Activated naive CD4-positive, alpha-beta T cell treated with anti-CD3 and anti-CD28 coated beads, Interleukin-2, amount 50 U/mL, for 24 hours (primary cell): ENCODE results near the gene MEPCE.

Experiments used
- H3K27ac Mint-ChIP-seq: one replicate; pipeline ENCODE4 v1.8.0; 2021; ENCODE audit warnings: mild to moderate bottlenecking, mixed read lengths
- H3K27me3 Mint-ChIP-seq: one replicate; pipeline ENCODE4 v1.8.0; 2021; ENCODE audit warnings: mixed read lengths
- H3K36me3 Mint-ChIP-seq: one replicate; pipeline ENCODE4 v1.8.0; 2021; ENCODE audit warnings: mixed read lengths
- H3K4me1 Mint-ChIP-seq: one replicate; pipeline ENCODE4 v1.8.0; 2021; ENCODE audit warnings: mixed read lengths
- H3K4me3 Mint-ChIP-seq: one replicate; pipeline ENCODE4 v1.8.0; 2021; ENCODE audit warnings: mild to moderate bottlenecking, mixed read lengths
- H3K9me3 Mint-ChIP-seq: one replicate; pipeline ENCODE4 v1.8.0; 2021; ENCODE audit warnings: mixed read lengths

MEPCE gene

DNA sequence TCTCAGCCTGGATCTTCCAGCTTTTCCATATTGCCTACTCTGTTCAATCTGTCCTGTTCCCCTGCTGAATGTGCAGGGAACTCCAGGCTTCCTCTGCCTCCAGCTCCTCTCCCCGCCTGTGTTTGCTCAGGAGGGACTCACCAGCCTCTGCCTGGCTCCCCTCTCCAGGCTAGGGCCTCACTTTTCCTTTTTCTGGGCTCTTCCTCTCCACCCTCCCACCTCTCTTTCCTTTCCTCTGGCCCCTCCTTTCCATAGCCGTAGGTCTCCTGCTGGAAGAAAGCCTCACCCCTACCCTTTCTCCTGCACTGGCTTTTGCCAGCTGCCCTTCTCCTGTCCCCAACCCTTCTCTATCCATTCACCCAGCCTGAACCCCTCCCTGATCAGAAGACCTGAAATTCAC lies 31.4 kb upstream of the MEPCE start:
- Mint-ChIP-seq H3K9me3 (no peaks in the 10 kb centered on the region), H3K27me3 (no peaks in the 10 kb centered on the region), H3K4me3 (peak overlapping the region; percentile 40), H3K36me3 (peaks cover 10% of the 10 kb centered on the region), H3K4me1 (peaks cover 27% of the 10 kb centered on the region), H3K27ac (peak overlapping the region; percentile 3)

DNA sequence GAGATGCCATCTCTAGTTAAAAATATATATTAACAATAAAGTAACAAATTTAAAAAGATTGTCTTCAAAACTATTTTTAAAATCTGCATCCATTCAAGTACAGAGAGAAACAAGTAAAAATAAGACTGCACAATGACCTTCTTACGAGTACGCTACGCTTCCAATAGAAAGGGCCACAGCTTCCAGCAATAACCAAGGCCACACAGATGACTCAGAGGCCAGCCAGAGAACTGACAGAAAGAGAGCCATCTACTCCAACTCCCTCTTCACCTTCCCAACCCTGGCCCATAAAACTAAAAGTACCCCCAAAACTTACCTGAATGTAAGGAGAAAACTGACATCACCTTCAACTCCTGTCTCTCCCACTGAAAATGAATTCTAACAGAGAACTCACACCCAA lies 29.6 kb upstream of the MEPCE start:
- Mint-ChIP-seq H3K9me3 (no peaks in the 10 kb centered on the region), H3K27me3 (no peaks in the 10 kb centered on the region), H3K4me1 (peaks cover 27% of the 10 kb centered on the region), H3K4me3 (no peak overlapping the region), H3K27ac (no peak overlapping the region), H3K36me3 (peaks cover 13% of the 10 kb centered on the region)

- Mint-ChIP-seq H3K4me3 (no peak overlapping the region), H3K27me3 (no peaks in the 10 kb centered on the region), H3K9me3 (no peaks in the 10 kb centered on the region), H3K4me1 (peaks cover 23% of the 10 kb centered on the region), H3K27ac (no peak overlapping the region), H3K36me3 (peaks cover 13% of the 10 kb centered on the region)
Measured at GRCh38 chr7:100400656-100401055, 29.0 kb upstream of the MEPCE start.

- Mint-ChIP-seq H3K27ac (no peak overlapping the region), H3K4me1 (peaks cover 17% of the 10 kb centered on the region), H3K27me3 (no peaks in the 10 kb centered on the region), H3K36me3 (peaks cover 13% of the 10 kb centered on the region), H3K9me3 (no peaks in the 10 kb centered on the region), H3K4me3 (no peak overlapping the region)
Measured at GRCh38 chr7:100401811-100402210, 27.8 kb upstream of the MEPCE start.

GRCh38 chr7:100402241-100402640 lies 27.4 kb upstream of the MEPCE start:
- Mint-ChIP-seq H3K4me1 (peaks cover 16% of the 10 kb centered on the region), H3K4me3 (no peak overlapping the region)

DNA sequence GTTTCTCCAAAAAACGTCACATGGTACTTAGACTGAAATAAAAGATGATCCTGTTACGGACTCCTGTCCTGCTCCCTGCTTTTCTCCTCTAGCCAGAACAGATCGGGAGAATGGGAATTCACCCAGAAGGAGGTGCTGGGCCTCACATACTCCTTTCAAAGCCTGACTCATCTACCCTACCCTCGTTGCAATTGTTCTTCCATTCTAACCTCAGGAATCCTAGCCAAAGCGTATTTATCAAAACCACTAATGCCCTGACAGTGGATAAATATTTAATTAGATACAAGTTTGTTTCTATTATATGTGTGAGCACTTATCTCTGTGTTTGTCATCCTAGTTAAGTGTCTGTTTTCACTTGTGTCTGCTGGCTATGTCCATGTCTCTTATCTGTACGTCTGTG lies 22.9 kb upstream of the MEPCE start:
- Mint-ChIP-seq H3K9me3 (no peaks in the 10 kb centered on the region), H3K4me1 (peaks cover 3% of the 10 kb centered on the region), H3K27me3 (no peaks in the 10 kb centered on the region), H3K36me3 (peaks cover 7% of the 10 kb centered on the region), H3K27ac (no peak overlapping the region), H3K4me3 (no peak overlapping the region)

More at GRCh38 chr7:100402241-100402640, 27.4 kb upstream of the MEPCE start:
- no peaks in the 10 kb centered on the region for H3K9me3 Mint-ChIP-seq
- H3K27me3 Mint-ChIP-seq: no peaks in the 10 kb centered on the region
- H3K36me3 Mint-ChIP-seq: peaks cover 13% of the 10 kb centered on the region
- H3K27ac Mint-ChIP-seq: no peak overlapping the region

DNA sequence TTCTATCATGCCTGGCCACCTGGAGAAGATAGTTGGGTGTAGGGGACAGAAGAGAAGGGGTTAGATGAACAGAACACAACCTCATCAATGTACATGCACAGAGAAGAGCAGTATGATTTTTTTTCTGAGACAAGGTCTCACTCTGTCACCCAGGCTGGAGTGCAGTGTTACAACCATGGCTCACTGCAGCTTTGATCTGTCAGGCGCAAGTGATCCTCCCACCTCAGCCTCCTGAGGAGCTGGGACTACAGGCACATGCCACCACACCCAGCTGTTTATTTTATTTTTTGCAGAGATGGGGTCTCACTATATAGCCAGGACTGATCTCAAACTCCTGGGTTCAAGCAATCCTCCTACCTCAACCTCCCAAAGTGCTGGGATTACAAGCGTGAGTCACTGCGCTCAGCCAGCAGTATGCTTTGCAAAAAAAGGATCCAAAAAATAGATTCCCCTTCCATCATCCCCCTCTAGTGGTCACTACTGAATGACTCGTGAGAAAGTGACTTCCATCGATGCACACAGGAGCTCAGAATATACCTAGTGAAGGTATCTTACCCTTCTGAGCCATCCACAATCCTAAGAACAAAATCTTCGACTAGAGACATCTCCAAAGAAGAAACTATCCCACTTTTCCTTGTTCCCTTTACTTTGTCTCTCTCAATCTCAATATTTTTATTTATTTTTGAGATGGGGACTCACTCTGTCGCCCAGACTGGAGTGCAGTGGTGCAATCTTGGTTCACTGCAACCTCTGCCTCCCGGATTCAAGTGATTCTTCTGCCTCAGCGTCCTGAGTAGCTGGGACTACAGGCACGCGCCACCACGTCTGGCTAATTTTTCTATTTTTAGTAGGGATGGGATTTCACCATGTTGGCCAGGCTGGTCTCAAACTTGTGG lies 22.1 kb upstream of the MEPCE start:
- no peak overlapping the region for H3K27ac Mint-ChIP-seq
- no peaks in the 10 kb centered on the region for H3K27me3 Mint-ChIP-seq
- no peaks in the 10 kb centered on the region for H3K9me3 Mint-ChIP-seq
- H3K4me1 Mint-ChIP-seq: peaks cover 3% of the 10 kb centered on the region
- H3K36me3 Mint-ChIP-seq: peaks cover 3% of the 10 kb centered on the region
- no peak overlapping the region for H3K4me3 Mint-ChIP-seq

DNA sequence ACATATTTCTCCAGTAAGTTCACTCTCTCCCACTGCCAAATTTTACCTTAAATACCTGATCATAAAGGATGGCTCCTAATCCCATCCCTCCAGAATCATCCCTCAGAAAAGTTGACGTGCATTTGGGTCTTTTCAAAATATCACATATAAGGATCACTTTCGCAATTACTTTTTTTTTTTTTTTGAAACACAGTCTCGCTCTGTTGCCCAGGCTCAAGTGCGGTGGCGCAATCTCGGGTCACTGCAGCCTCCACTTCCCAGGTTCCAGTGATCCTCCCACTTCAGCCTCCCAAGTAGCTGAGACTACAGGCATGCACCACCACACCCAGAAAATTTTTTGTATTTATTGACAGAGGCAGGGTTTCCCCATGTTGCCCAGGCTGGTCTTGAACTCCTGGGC lies 18.5 kb upstream of the MEPCE start:
- Mint-ChIP-seq H3K4me3 (no peak overlapping the region), H3K4me1 (peaks cover 3% of the 10 kb centered on the region), H3K36me3 (peaks cover 4% of the 10 kb centered on the region), H3K27me3 (no peaks in the 10 kb centered on the region), H3K9me3 (no peaks in the 10 kb centered on the region), H3K27ac (no peak overlapping the region)

- H3K27me3 Mint-ChIP-seq: no peaks in the 10 kb centered on the region
- H3K27ac Mint-ChIP-seq: no peak overlapping the region
- no peak overlapping the region for H3K4me3 Mint-ChIP-seq
Measured at GRCh38 chr7:100413346-100413745, 16.3 kb upstream of the MEPCE start.

DNA sequence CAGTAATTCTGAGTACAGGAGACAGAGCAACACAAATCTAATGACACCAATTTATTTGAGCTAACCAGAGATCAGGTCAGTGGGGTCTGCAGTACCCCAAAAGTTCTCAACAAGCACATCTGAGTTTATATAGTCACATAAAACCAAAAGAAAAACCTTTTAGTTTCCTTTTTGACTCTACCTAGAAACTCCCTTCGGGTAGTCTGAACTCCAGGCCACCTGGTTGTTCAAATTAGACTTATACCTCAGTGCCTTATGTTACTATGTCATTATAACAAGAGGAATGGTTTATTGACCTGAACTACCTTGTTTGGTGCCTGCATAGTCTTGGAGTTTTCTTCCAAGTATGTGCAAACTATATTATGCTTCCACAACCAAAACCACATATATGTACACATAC lies 15.7 kb upstream of the MEPCE start:
- H3K27ac Mint-ChIP-seq: no peak overlapping the region
- H3K36me3 Mint-ChIP-seq: peaks cover 4% of the 10 kb centered on the region
- no peaks in the 10 kb centered on the region for H3K27me3 Mint-ChIP-seq
- H3K4me3 Mint-ChIP-seq: no peak overlapping the region
- no peaks in the 10 kb centered on the region for H3K4me1 Mint-ChIP-seq
- H3K9me3 Mint-ChIP-seq: no peaks in the 10 kb centered on the region

More at GRCh38 chr7:100413346-100413745, 16.3 kb upstream of the MEPCE start:
- Mint-ChIP-seq H3K4me1 (no peaks in the 10 kb centered on the region), H3K36me3 (peaks cover 4% of the 10 kb centered on the region), H3K9me3 (no peaks in the 10 kb centered on the region)

GRCh38 chr7:100415448-100415847 lies 14.2 kb upstream of the MEPCE start:
- Mint-ChIP-seq H3K27me3 (no peaks in the 10 kb centered on the region), H3K4me3 (no peak overlapping the region)

GRCh38 chr7:100418930-100419659 lies 10.5 kb upstream of the MEPCE start:
- peaks cover 4% of the 10 kb centered on the region for H3K36me3 Mint-ChIP-seq
- H3K4me3 Mint-ChIP-seq: no peak overlapping the region
- H3K9me3 Mint-ChIP-seq: no peaks in the 10 kb centered on the region
- H3K27ac Mint-ChIP-seq: no peak overlapping the region
- no peaks in the 10 kb centered on the region for H3K27me3 Mint-ChIP-seq
- no peaks in the 10 kb centered on the region for H3K4me1 Mint-ChIP-seq

More at GRCh38 chr7:100415448-100415847, 14.2 kb upstream of the MEPCE start:
- Mint-ChIP-seq H3K27ac (peak overlapping the region; percentile 12), H3K4me1 (no peaks in the 10 kb centered on the region), H3K9me3 (no peaks in the 10 kb centered on the region), H3K36me3 (peaks cover 4% of the 10 kb centered on the region)

GRCh38 chr7:100419660-100420226 lies 9.9 kb upstream of the MEPCE start:
- Mint-ChIP-seq H3K27me3 (no peaks in the 10 kb centered on the region), H3K4me1 (no peaks in the 10 kb centered on the region), H3K9me3 (no peaks in the 10 kb centered on the region), H3K27ac (no peak overlapping the region), H3K36me3 (peaks cover 4% of the 10 kb centered on the region), H3K4me3 (no peak overlapping the region)

DNA sequence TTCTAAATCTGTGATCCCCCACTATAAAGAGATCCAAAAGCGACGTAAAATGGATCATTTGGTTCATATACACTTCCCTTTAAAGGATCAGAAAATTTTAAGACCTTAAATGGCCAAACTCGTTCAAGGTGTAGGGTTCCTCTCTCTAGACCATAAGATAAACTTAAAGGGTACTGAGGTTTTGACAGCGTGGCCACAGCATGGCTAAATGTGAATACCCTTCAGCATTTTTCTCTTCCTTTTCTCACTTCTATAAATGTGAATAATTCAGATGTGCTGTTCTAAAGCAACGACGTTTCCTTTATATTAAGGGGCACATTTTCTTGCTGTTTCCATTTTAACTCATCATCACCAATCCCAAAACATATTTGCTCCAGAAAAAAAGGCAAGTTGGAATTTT lies 6.3 kb upstream of the MEPCE start:
- Mint-ChIP-seq H3K4me3 (no peak overlapping the region), H3K27me3 (no peaks in the 10 kb centered on the region), H3K9me3 (no peaks in the 10 kb centered on the region), H3K27ac (no peak overlapping the region), H3K4me1 (peaks cover 10% of the 10 kb centered on the region), H3K36me3 (no peaks in the 10 kb centered on the region)

DNA sequence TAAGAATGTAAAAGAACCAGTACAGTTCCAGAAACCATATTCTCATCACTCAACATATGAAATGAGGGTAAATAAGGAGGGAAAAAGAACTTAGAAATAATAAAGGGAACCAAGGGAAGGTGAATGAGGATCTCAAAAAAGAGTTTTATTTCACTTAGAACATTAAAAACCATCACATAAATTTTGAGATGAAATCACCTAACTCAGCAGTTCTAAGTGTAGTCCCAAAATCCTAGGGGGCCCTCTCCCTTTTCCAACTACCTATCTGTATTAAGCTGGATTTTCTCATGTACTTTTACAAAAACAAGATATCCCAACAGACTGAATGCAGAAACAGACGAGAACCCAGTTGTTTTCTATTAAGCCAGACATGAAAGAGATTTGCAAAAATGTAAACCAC lies 4.3 kb upstream of the MEPCE start:
- H3K4me3 Mint-ChIP-seq: no peak overlapping the region
- peak overlapping the region; percentile 72 for H3K27ac Mint-ChIP-seq
- peaks cover 10% of the 10 kb centered on the region for H3K4me1 Mint-ChIP-seq
- peaks cover 3% of the 10 kb centered on the region for H3K36me3 Mint-ChIP-seq
- no peaks in the 10 kb centered on the region for H3K9me3 Mint-ChIP-seq
- no peaks in the 10 kb centered on the region for H3K27me3 Mint-ChIP-seq

DNA sequence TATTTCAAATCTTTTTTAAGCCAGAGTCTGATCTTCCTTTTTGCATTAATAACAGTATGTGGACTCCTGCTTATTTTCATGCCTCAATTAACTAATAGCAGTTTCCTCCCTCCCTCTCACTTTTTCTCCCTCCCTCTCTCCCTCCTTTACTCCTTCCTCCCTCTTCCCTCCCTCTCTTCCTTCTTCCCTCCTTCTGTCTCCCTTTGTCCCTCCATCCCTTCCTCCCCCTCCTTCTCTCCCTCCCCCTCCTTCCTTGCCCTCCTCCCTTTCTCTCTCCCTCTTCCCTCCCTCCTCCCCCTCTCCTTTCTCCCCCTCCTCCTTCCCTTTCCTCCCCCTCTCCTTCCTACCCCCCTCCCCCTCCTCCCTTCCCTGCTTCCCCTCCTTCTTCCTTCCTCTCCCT lies 3.1 kb upstream of the MEPCE start:
- Mint-ChIP-seq H3K36me3 (peaks cover 3% of the 10 kb centered on the region), H3K27ac (no peak overlapping the region), H3K4me3 (no peak overlapping the region), H3K27me3 (no peaks in the 10 kb centered on the region), H3K9me3 (no peaks in the 10 kb centered on the region), H3K4me1 (peaks cover 14% of the 10 kb centered on the region)
